Epithelial cell of proximal tubule (primary cell): ENCODE data around the gene TMEM134. TPM values are rescaled to one million over a fixed set of nuclear protein-coding genes. Genes with fewer than 3 reads are reported as not detected.

Experiments used
- DNase-seq: peaks from one replicate; pipeline ENCODE4 v3.0.0-alpha.2; 2011; ENCODE audit warnings: low read depth
- H3K4me3 ChIP-seq: 2 replicates; pipeline ENCODE4 v1.5.1; 2011; ENCODE audit warnings: low read depth, mild to moderate bottlenecking, low read length
- CTCF ChIP-seq: conservative IDR thresholded peaks from 2 replicates; pipeline ENCODE4 v1.5.1; 2012; ENCODE audit warnings: low read depth, mild to moderate bottlenecking, low read length
- total RNA-seq: library from RNA; depleted of rRNA; stranded (reverse); fragments of >200 nt; gene quantifications from 2 replicates; pipeline ENCODE4 v1.2.3, GENCODE V29; 2015

The TMEM134 gene
- total RNA-seq, 1 donor from 2014 or later = 74.0 TPM

- DNase-seq = no peak
- no peak within 1 kb of the TSS for H3K4me3 ChIP-seq
- TF ChIP-seq CTCF = no peak
Measured at GRCh38 chr11:67437082-67437808, 31.8 kb downstream of the TMEM134 start, which contains the start of gene PTPRCAP. PTPRCAP (minus strand) TSS chr11:67437682; CDS start chr11:67437619, 63 bp downstream.

GRCh38 chr11:67436459-67437081 is 32.5 kb downstream of the TMEM134 start:
- no peak for TF ChIP-seq CTCF
- H3K4me3 ChIP-seq = no peak overlapping the region
- no peak for DNase-seq

GRCh38 chr11:67435727-67436458 is 33.2 kb downstream of the TMEM134 start:
- no peak for TF ChIP-seq CTCF
- DNase-seq = no peak
- H3K4me3 ChIP-seq = no peak overlapping the region

- no peak for DNase-seq
- TF ChIP-seq CTCF = no peak
- no peak overlapping the region for H3K4me3 ChIP-seq
Measured at GRCh38 chr11:67435031-67435726, 33.9 kb downstream of the TMEM134 start.

- H3K4me3 ChIP-seq = no peak overlapping the region
- TF ChIP-seq CTCF = no peak
- DNase-seq = no peak
Measured at GRCh38 chr11:67434395-67434881, 34.6 kb downstream of the TMEM134 start.

GRCh38 chr11:67433536-67434394 is 35.3 kb downstream of the TMEM134 start:
- H3K4me3 ChIP-seq = no peak overlapping the region
- TF ChIP-seq CTCF = no peak
- no peak for DNase-seq
